AG08396 (cell line): ENCODE data around the gene CADPS.
"Not testable (repeated sequence)": the region's sequence is repeated elsewhere in the genome, so short reads cannot be mapped to it uniquely, and the experiment has no call there.

Experiments used
- DNase-seq: peaks from one replicate; pipeline ENCODE4 v3.0.0; 2012; ENCODE audit warnings: low spot score, mixed read lengths

Gene CADPS

GRCh38 chr3:62592408-62592807 is 282.8 kb downstream of the CADPS start:
- DNase-seq, result no peak

- no peak for DNase-seq
Measured at GRCh38 chr3:62589078-62589477, 286.1 kb downstream of the CADPS start.

GRCh38 chr3:62587579-62588031 is 287.6 kb downstream of the CADPS start:
- DNase-seq, result peak; percentile 41

GRCh38 chr3:62587169-62587568 is 288.0 kb downstream of the CADPS start:
- no peak for DNase-seq

- DNase-seq, result no peak
Measured at GRCh38 chr3:62586356-62586755, 288.9 kb downstream of the CADPS start.

- no peak for DNase-seq
Measured at GRCh38 chr3:62585861-62586260, 289.4 kb downstream of the CADPS start.

GRCh38 chr3:62584636-62585035 is 290.6 kb downstream of the CADPS start:
- DNase-seq, result no peak

- DNase-seq, result no peak
Measured at GRCh38 chr3:62582495-62583172, 292.6 kb downstream of the CADPS start.

GRCh38 chr3:62580485-62580884 is 294.7 kb downstream of the CADPS start:
- DNase-seq, result not testable (repeated sequence)

GRCh38 chr3:62577153-62577552 is 298.1 kb downstream of the CADPS start:
- DNase-seq, result no peak

GRCh38 chr3:62574266-62574898 is 300.8 kb downstream of the CADPS start:
- no peak for DNase-seq

GRCh38 chr3:62571916-62572315 is 303.3 kb downstream of the CADPS start:
- no peak for DNase-seq

GRCh38 chr3:62570888-62571287 is 304.3 kb downstream of the CADPS start:
- no peak for DNase-seq

- DNase-seq, result no peak
Measured at GRCh38 chr3:62569609-62570008, 305.6 kb downstream of the CADPS start.

- DNase-seq, result peak; percentile 61
Measured at GRCh38 chr3:62567097-62568021, 307.9 kb downstream of the CADPS start.

GRCh38 chr3:62566022-62566557 is 309.1 kb downstream of the CADPS start:
- DNase-seq, result no peak

- no peak for DNase-seq
Measured at GRCh38 chr3:62562596-62562995, 312.6 kb downstream of the CADPS start.

GRCh38 chr3:62562017-62562416 is 313.2 kb downstream of the CADPS start:
- DNase-seq, result peak; percentile 28

GRCh38 chr3:62559831-62560445 is 315.3 kb downstream of the CADPS start:
- DNase-seq, result no peak

GRCh38 chr3:62558549-62559112 is 316.6 kb downstream of the CADPS start:
- DNase-seq, result peak; percentile 11

GRCh38 chr3:62557983-62558382 is 317.2 kb downstream of the CADPS start:
- no peak for DNase-seq

- DNase-seq, result no peak
Measured at GRCh38 chr3:62557450-62557849, 317.8 kb downstream of the CADPS start.
